Smooth muscle cell (in vitro differentiated cells): ENCODE results near the gene CLSTN2. TPM values are rescaled to one million over a fixed set of nuclear protein-coding genes. Genes with fewer than 3 reads are reported as not detected.

Experiments
- DNase-seq: peaks from one replicate; lab custom pipeline; 2025; ENCODE audit not compliant: unreplicated experiment; lab: John Stamatoyannopoulos, UW
- H2AFZ ChIP-seq: fragments of 200-600 bp; sonication (generic); 2 replicates; pipeline ENCODE4 v1.6.0; 2016; ENCODE audit warnings: antibody characterized with exemption, low read depth, mild to moderate bottlenecking
- H3F3A ChIP-seq: fragments of 200-600 bp; sonication (generic); 2 replicates; pipeline ENCODE4 v1.6.0; 2017; ENCODE audit warnings: antibody characterized with exemption, low read depth
- H3K27ac ChIP-seq: fragments of 200-600 bp; sonication (generic); 2 replicates; pipeline ENCODE4 v1.5.1; 2016; ENCODE audit warnings: low read depth, mild to moderate bottlenecking
- H3K27me3 ChIP-seq: fragments of 200-600 bp; sonication (generic); 2 replicates; pipeline ENCODE4 v1.6.1; 2016; ENCODE audit warnings: low read depth, mild to moderate bottlenecking
- H3K36me3 ChIP-seq: fragments of 200-600 bp; sonication (generic); 2 replicates; pipeline ENCODE4 v1.5.1; 2016; ENCODE audit warnings: low read depth
- H3K4me1 ChIP-seq: fragments of 200-600 bp; sonication (generic); 2 replicates; pipeline ENCODE4 v1.5.1; 2016; ENCODE audit warnings: low read depth
- H3K4me2 ChIP-seq: fragments of 200-600 bp; sonication (generic); 2 replicates; pipeline ENCODE4 v1.6.0; 2016; ENCODE audit warnings: mild to moderate bottlenecking
- H3K4me3 ChIP-seq: fragments of 200-600 bp; sonication (generic); 2 replicates; pipeline ENCODE4 v1.5.1; 2016; ENCODE audit warnings: mild to moderate bottlenecking
- H3K79me2 ChIP-seq: fragments of 200-600 bp; sonication (generic); 2 replicates; pipeline ENCODE4 v1.6.0; 2016; ENCODE audit warnings: low read depth, mild to moderate bottlenecking
- H3K9ac ChIP-seq: fragments of 200-600 bp; sonication (generic); 2 replicates; pipeline ENCODE4 v1.6.0; 2016; ENCODE audit warnings: low read depth
- H3K9me3 ChIP-seq: fragments of 200-600 bp; sonication (generic); replicated peaks from 2 replicates; pipeline ENCODE4 v1.5.1; 2016; ENCODE audit warnings: low read depth
- H4K20me1 ChIP-seq: fragments of 200-600 bp; sonication (generic); 2 replicates; pipeline ENCODE4 v1.6.0; 2016; ENCODE audit warnings: low read depth
- WGBS: methylation state at CpG from one replicate; pipeline ENCODE4 v1.1.7; 2016; ENCODE audit warnings: low lambda C conversion rate; 5-methylcytosine and 5-hydroxymethylcytosine counted together
- polyA plus RNA-seq: library from polyadenylated mRNA; unstranded; fragments of >200 nt; fragmentation: Nextera tagmentation; extraction: Ambion mirVana; gene quantifications from 2 replicates; pipeline ENCODE4 v1.2.1, GENCODE V29; 2016
- total RNA-seq: library from RNA; depleted of rRNA; stranded (reverse); fragments of >200 nt; gene quantifications from 2 replicates; pipeline ENCODE4 v1.2.3, GENCODE V29; 2014
- TF ChIP-seq, protein P1 (sequence below): fragments of 200-600 bp; sonication (generic); IDR thresholded peaks from 2 replicates; pipeline ENCODE4 v1.5.1; 2017; ENCODE audit warnings: borderline replicate concordance, mild to moderate bottlenecking, antibody characterized with exemption; ENCODE audit not compliant: insufficient read depth, poor library complexity, severe bottlenecking

The CLSTN2 gene
- total and polyA plus RNA-seq, 2 experiments from 2014 or later, result 0.91 to 1.5 TPM

DNA sequence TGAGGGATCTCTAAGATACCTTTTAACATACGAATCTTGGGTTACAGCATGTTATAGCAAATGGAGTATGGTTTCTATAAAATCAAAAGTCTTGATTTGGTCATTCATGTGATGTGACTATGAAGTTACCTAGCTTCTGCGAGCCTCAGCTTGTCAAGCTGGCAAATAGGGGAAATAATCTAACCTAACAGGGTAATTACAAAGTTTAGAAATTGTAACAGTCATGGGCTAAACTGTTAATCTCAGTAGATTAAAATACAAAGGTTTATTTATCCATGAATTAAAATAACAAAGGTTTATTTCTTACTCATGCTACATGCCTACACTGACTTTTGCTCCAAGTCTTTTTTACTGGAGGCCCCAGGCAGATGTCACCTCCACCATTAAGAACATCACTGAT is 359.1 kb downstream of the CLSTN2 start:
- Histone ChIP-seq H3K4me3 (no peak overlapping the region), H3K4me2 (no peak overlapping the region), H3K79me2 (no peaks in the 10 kb centered on the region), H3K9ac (no peak overlapping the region), H3K27ac (no peak overlapping the region), H3F3A (peaks cover 5% of the 10 kb centered on the region), H2AFZ (no peak overlapping the region), H3K27me3 (no peaks in the 10 kb centered on the region), H3K9me3 (no peaks in the 10 kb centered on the region), H4K20me1 (no peaks in the 10 kb centered on the region), H3K36me3 (no peaks in the 10 kb centered on the region), H3K4me1 (no peaks in the 10 kb centered on the region)
- no peak for DNase-seq
- TF ChIP-seq, protein P1, sequence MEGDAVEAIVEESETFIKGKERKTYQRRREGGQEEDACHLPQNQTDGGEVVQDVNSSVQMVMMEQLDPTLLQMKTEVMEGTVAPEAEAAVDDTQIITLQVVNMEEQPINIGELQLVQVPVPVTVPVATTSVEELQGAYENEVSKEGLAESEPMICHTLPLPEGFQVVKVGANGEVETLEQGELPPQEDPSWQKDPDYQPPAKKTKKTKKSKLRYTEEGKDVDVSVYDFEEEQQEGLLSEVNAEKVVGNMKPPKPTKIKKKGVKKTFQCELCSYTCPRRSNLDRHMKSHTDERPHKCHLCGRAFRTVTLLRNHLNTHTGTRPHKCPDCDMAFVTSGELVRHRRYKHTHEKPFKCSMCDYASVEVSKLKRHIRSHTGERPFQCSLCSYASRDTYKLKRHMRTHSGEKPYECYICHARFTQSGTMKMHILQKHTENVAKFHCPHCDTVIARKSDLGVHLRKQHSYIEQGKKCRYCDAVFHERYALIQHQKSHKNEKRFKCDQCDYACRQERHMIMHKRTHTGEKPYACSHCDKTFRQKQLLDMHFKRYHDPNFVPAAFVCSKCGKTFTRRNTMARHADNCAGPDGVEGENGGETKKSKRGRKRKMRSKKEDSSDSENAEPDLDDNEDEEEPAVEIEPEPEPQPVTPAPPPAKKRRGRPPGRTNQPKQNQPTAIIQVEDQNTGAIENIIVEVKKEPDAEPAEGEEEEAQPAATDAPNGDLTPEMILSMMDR, result no peak
- WGBS, result 96% methylated on average over 2 of the region's 2 CpGs

DNA sequence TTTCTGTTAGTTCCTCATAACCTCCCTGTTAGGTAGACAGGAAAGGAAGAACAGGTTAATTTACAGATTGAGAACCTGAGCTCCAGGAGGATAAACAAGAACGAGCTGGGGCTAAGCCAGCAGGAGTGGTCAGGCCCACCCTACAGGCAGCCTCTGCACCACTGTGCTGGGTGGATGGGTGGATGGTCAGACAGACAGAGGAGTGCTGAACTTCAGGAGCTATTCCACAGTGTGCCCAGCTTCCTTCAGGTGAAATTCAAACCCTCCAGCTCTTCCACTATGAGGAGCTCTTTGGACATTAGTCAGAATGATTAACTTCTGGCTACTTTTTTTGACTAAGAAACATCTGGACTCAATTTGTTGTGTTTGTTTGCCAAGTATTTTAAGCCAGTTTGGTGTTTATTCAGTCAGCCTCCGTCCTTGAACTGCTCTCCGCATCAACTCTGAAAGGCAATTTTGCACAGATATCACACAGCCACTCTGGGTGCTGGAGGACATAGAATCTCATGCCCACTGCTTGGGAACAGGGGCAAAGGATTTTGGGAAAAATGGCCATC is 361.9 kb downstream of the CLSTN2 start:
- H3K27me3 ChIP-seq, result no peaks in the 10 kb centered on the region
- H2AFZ ChIP-seq, result no peak overlapping the region
- no peaks in the 10 kb centered on the region for H3K79me2 ChIP-seq
- WGBS, result 43% methylated on average over 3 of the region's 3 CpGs
- H3K4me3 ChIP-seq, result no peak overlapping the region
- H4K20me1 ChIP-seq, result no peaks in the 10 kb centered on the region
- no peaks in the 10 kb centered on the region for H3K9me3 ChIP-seq
- DNase-seq, result no peak
- H3K4me2 ChIP-seq, result no peak overlapping the region
- H3K27ac ChIP-seq, result no peak overlapping the region
- TF ChIP-seq, protein P1, result no peak
- H3K4me1 ChIP-seq, result no peaks in the 10 kb centered on the region
- no peak overlapping the region for H3K9ac ChIP-seq
- H3F3A ChIP-seq, result peaks cover 3% of the 10 kb centered on the region
- no peaks in the 10 kb centered on the region for H3K36me3 ChIP-seq

DNA sequence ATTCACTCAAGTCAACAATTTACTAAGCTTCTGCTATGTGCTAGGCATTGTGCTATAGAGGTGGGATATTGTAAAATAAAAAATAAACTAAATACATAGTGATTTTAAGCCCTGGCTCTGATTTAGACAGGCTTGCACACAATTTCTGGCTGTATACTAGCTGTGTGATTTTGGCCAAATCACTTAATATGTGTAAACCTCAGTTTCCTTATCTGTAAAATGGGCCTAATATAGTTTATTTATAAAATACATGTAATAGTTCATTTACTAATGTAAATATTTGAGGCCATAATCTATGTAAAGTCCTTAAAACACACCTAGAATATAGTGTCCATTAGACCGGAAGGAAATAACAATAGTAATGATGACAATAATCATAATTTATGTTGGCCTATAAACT is 363.1 kb downstream of the CLSTN2 start:
- Histone ChIP-seq H3K4me2 (no peak overlapping the region), H3K4me3 (no peak overlapping the region), H3K79me2 (no peaks in the 10 kb centered on the region), H3K9ac (no peak overlapping the region), H2AFZ (no peak overlapping the region), H3K27me3 (no peaks in the 10 kb centered on the region), H3F3A (no peaks in the 10 kb centered on the region), H3K36me3 (no peaks in the 10 kb centered on the region), H3K27ac (no peak overlapping the region), H3K4me1 (no peaks in the 10 kb centered on the region), H4K20me1 (no peaks in the 10 kb centered on the region), H3K9me3 (no peaks in the 10 kb centered on the region)
- no peak for DNase-seq
- WGBS, result 91% methylated on average over 1 of the region's 1 CpG
- TF ChIP-seq, protein P1, result no peak

DNA sequence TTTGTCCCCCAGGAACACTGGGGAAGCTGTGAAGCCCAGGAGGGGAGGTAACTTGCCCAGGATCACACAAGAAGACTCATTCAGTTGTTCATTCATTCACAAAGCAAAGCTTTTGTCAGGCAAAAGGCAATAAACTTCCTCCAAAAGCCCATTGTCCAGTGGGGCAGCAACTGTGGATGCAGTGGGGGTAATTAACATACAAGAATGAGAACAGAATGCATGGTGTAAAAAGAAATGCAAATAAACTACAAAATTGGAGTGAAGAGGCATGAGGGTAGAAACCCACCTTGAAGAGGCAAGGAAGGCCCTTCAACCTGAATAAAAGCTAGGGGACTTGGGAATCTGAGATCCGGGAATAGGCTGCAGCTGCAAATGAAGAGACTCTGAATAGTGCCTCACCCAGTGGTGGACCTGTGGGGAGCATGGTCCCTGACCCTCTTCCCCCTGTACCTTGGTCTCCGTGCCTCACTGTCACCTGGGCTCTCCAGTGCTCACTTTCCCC is 363.6 kb downstream of the CLSTN2 start:
- H4K20me1 ChIP-seq, result no peaks in the 10 kb centered on the region
- no peak overlapping the region for H3K9ac ChIP-seq
- H3K27ac ChIP-seq, result no peak overlapping the region
- 68% methylated on average over 2 of the region's 2 CpGs for WGBS
- H2AFZ ChIP-seq, result no peak overlapping the region
- H3K4me1 ChIP-seq, result no peaks in the 10 kb centered on the region
- TF ChIP-seq, protein P1, result no peak
- H3K4me3 ChIP-seq, result no peak overlapping the region
- H3K4me2 ChIP-seq, result no peak overlapping the region
- no peaks in the 10 kb centered on the region for H3K9me3 ChIP-seq
- H3F3A ChIP-seq, result no peaks in the 10 kb centered on the region
- DNase-seq, result no peak
- H3K27me3 ChIP-seq, result no peaks in the 10 kb centered on the region
- H3K36me3 ChIP-seq, result no peaks in the 10 kb centered on the region
- H3K79me2 ChIP-seq, result no peaks in the 10 kb centered on the region
